IPS-18c (cell line): ENCODE data around the gene TMEM233.
"Not testable (repeated sequence)": the region's sequence is repeated elsewhere in the genome, so short reads cannot be mapped to it uniquely, and the experiment has no call there.

ENCODE experiments used
- H3K4me3 ChIP-seq: 2 replicates; pipeline ENCODE4 v1.7.0; 2013; ENCODE audit warnings: low read depth, mild to moderate bottlenecking, low read length, moderate library complexity; ENCODE audit not compliant: insufficient read depth
- H3K9me3 ChIP-seq: one replicate; pipeline ENCODE4 v1.6.1; 2013; ENCODE audit warnings: mild to moderate bottlenecking, low read length, moderate library complexity; ENCODE audit not compliant: control insufficient read depth, insufficient read depth

Gene TMEM233

GRCh38 chr12:119631930-119632678 lies 38.5 kb downstream of the TMEM233 start:
- H3K4me3 ChIP-seq, result no peak overlapping the region
- H3K9me3 ChIP-seq, result no peaks in the 10 kb centered on the region

- H3K4me3 ChIP-seq, result no peak overlapping the region
- H3K9me3 ChIP-seq, result no peaks in the 10 kb centered on the region
Observed at GRCh38 chr12:119634743-119635142, 41.2 kb downstream of the TMEM233 start.

- no peak overlapping the region for H3K4me3 ChIP-seq
- no peaks in the 10 kb centered on the region for H3K9me3 ChIP-seq
Observed at GRCh38 chr12:119642986-119643385, 49.4 kb downstream of the TMEM233 start.

GRCh38 chr12:119644930-119645329 lies 51.4 kb downstream of the TMEM233 start:
- Histone ChIP-seq H3K9me3 (no peaks in the 10 kb centered on the region), H3K4me3 (no peak overlapping the region)

GRCh38 chr12:119645535-119646059 lies 52.0 kb downstream of the TMEM233 start:
- no peak overlapping the region for H3K4me3 ChIP-seq

GRCh38 chr12:119649202-119649808 lies 55.7 kb downstream of the TMEM233 start:
- H3K9me3 ChIP-seq, result no peaks in the 10 kb centered on the region
- no peak overlapping the region for H3K4me3 ChIP-seq

More at GRCh38 chr12:119645535-119646059, 52.0 kb downstream of the TMEM233 start:
- no peaks in the 10 kb centered on the region for H3K9me3 ChIP-seq

- Histone ChIP-seq H3K9me3 (no peaks in the 10 kb centered on the region), H3K4me3 (no peak overlapping the region)
Observed at GRCh38 chr12:119652665-119653064, 59.1 kb downstream of the TMEM233 start.

GRCh38 chr12:119657001-119657400 lies 63.4 kb downstream of the TMEM233 start:
- not testable (repeated sequence) for H3K9me3 ChIP-seq, H3K4me3 ChIP-seq

GRCh38 chr12:119658166-119658565 lies 64.6 kb downstream of the TMEM233 start:
- H3K9me3 ChIP-seq, H3K4me3 ChIP-seq: not testable (repeated sequence)

- H3K4me3 ChIP-seq, result no peak overlapping the region
- H3K9me3 ChIP-seq, result peaks cover 2% of the 10 kb centered on the region
Observed at GRCh38 chr12:119659289-119659897, 65.8 kb downstream of the TMEM233 start.

GRCh38 chr12:119660076-119660475 lies 66.5 kb downstream of the TMEM233 start:
- peaks cover 2% of the 10 kb centered on the region for H3K9me3 ChIP-seq
- no peak overlapping the region for H3K4me3 ChIP-seq

GRCh38 chr12:119661882-119662281 lies 68.3 kb downstream of the TMEM233 start:
- Histone ChIP-seq H3K4me3 (no peak overlapping the region), H3K9me3 (peaks cover 2% of the 10 kb centered on the region)

- no peak overlapping the region for H3K4me3 ChIP-seq
- H3K9me3 ChIP-seq, result no peaks in the 10 kb centered on the region
Observed at GRCh38 chr12:119664642-119665041, 71.1 kb downstream of the TMEM233 start.

GRCh38 chr12:119665164-119665929 lies 71.8 kb downstream of the TMEM233 start:
- H3K9me3 ChIP-seq, result no peaks in the 10 kb centered on the region

GRCh38 chr12:119666226-119666795 lies 72.7 kb downstream of the TMEM233 start:
- Histone ChIP-seq H3K9me3 (no peaks in the 10 kb centered on the region), H3K4me3 (no peak overlapping the region)

More at GRCh38 chr12:119665164-119665929, 71.8 kb downstream of the TMEM233 start:
- H3K4me3 ChIP-seq, result no peak overlapping the region

- H3K9me3 ChIP-seq, result no peaks in the 10 kb centered on the region
- peak overlapping the region; percentile 44; the same call in 1 of the 2 replicates for H3K4me3 ChIP-seq
Observed at GRCh38 chr12:119666900-119667576, 73.5 kb downstream of the TMEM233 start.
